Trophoblast cell (in vitro differentiated cells and primary cell): Measurements from ENCODE around the gene CGAS.
"Not testable (repeated sequence)": the region's sequence is repeated elsewhere in the genome, so short reads cannot be mapped to it uniquely, and the experiment has no call there.

Source experiments
- DNase-seq, 2 donors: peaks; one replicate each; pipeline ENCODE4 v3.0.0-alpha.2; 2016
- H2AFZ ChIP-seq: 2 replicates; pipeline ENCODE4 v1.6.1; 2013; ENCODE audit warnings: low read length, moderate library complexity, mild to moderate bottlenecking; ENCODE audit not compliant: insufficient read depth, poor library complexity
- H2AK5ac ChIP-seq: 2 replicates; pipeline ENCODE4 v1.6.1; 2013; ENCODE audit warnings: mild to moderate bottlenecking, low read length
- H2BK120ac ChIP-seq: 2 replicates; pipeline ENCODE4 v1.6.1; 2013; ENCODE audit warnings: low read length, mild to moderate bottlenecking, moderate library complexity; ENCODE audit not compliant: insufficient read depth, poor library complexity
- H2BK12ac ChIP-seq: 2 replicates; pipeline ENCODE4 v1.6.1; 2013; ENCODE audit warnings: mild to moderate bottlenecking, low read length, moderate library complexity
- H2BK5ac ChIP-seq: 2 replicates; pipeline ENCODE4 v1.6.1; 2013; ENCODE audit warnings: low read length, low read depth, moderate library complexity, mild to moderate bottlenecking; ENCODE audit not compliant: poor library complexity
- H3K14ac ChIP-seq: 2 replicates; pipeline ENCODE4 v1.6.1; 2013; ENCODE audit warnings: mild to moderate bottlenecking, low read length
- H3K18ac ChIP-seq: 2 replicates; pipeline ENCODE4 v1.6.1; 2013; ENCODE audit warnings: mild to moderate bottlenecking, low read length
- H3K23ac ChIP-seq: 2 replicates; pipeline ENCODE4 v1.6.1; 2013; ENCODE audit warnings: low read length
- H3K27ac ChIP-seq: 2 replicates; pipeline ENCODE4 v1.5.1; 2013; ENCODE audit warnings: low read depth, mild to moderate bottlenecking, inconsistent platforms, low read length, moderate library complexity
- H3K27me3 ChIP-seq: 2 replicates; pipeline ENCODE4 v1.6.1; 2013; ENCODE audit warnings: inconsistent platforms, mild to moderate bottlenecking, low read length, moderate library complexity; ENCODE audit not compliant: insufficient read depth
- H3K36me3 ChIP-seq, 2 experiments: 1 replicate in 1 of 2; 2 replicates in 1 of 2; pipeline ENCODE4 v1.6.1; 2013; ENCODE audit warnings: low read length in 2 of 2, mild to moderate bottlenecking in 2 of 2, moderate library complexity in 1 of 2; ENCODE audit not compliant: insufficient read depth in 2 of 2, control insufficient read depth in 1 of 2
- H3K4ac ChIP-seq: 2 replicates; pipeline ENCODE4 v1.6.1; 2013; ENCODE audit warnings: low read depth, mild to moderate bottlenecking, low read length, moderate library complexity
- H3K4me1 ChIP-seq, 2 experiments: 1 replicate in 1 of 2; 2 replicates in 1 of 2; pipeline ENCODE4 v1.6.1; 2013; ENCODE audit warnings: low read length in 2 of 2, mild to moderate bottlenecking in 2 of 2, moderate library complexity in 1 of 2; ENCODE audit not compliant: insufficient read depth in 2 of 2, control insufficient read depth in 1 of 2
- H3K4me2 ChIP-seq: 2 replicates; pipeline ENCODE4 v1.6.1; 2013; ENCODE audit warnings: inconsistent platforms, mild to moderate bottlenecking, low read length, moderate library complexity
- H3K4me3 ChIP-seq: 2 replicates; pipeline ENCODE4 v1.5.1; 2013; ENCODE audit warnings: mild to moderate bottlenecking, low read depth, low read length, inconsistent platforms
- H3K79me1 ChIP-seq: one replicate; pipeline ENCODE4 v1.6.1; 2013; ENCODE audit warnings: low read length
- H3K79me2 ChIP-seq: 2 replicates; pipeline ENCODE4 v1.6.1; 2013; ENCODE audit warnings: low read length, mild to moderate bottlenecking; ENCODE audit not compliant: control insufficient read depth, insufficient read depth, poor library complexity
- H3K9ac ChIP-seq: 2 replicates; pipeline ENCODE4 v1.6.1; 2013; ENCODE audit warnings: mild to moderate bottlenecking, low read length
- H3K9me3 ChIP-seq: 2 replicates; pipeline ENCODE4 v1.6.1; 2013; ENCODE audit warnings: low read depth, mild to moderate bottlenecking, control low read depth, inconsistent platforms, low read length; ENCODE audit not compliant: insufficient read depth
- H4K12ac ChIP-seq: 2 replicates; pipeline ENCODE4 v1.6.1; 2013; ENCODE audit warnings: low read depth, mild to moderate bottlenecking, low read length, moderate library complexity
- H4K8ac ChIP-seq: 2 replicates; pipeline ENCODE4 v1.6.1; 2013; ENCODE audit warnings: low read depth, mild to moderate bottlenecking, low read length, moderate library complexity
- H4K91ac ChIP-seq: one replicate; pipeline ENCODE4 v1.6.1; 2013; ENCODE audit warnings: low read depth, mild to moderate bottlenecking, low read length, moderate library complexity
- WGBS: extraction: QIAGEN DNeasy Blood & Tissue Kit; methylation state at CpG from one replicate; pipeline ENCODE4 v1.1.7; 2013; ENCODE audit warnings: missing lambda C conversion rate; ENCODE audit not compliant: insufficient read length, insufficient coverage; ENCODE audit errors: extremely low coverage; 5-methylcytosine and 5-hydroxymethylcytosine counted together

Gene CGAS

DNA sequence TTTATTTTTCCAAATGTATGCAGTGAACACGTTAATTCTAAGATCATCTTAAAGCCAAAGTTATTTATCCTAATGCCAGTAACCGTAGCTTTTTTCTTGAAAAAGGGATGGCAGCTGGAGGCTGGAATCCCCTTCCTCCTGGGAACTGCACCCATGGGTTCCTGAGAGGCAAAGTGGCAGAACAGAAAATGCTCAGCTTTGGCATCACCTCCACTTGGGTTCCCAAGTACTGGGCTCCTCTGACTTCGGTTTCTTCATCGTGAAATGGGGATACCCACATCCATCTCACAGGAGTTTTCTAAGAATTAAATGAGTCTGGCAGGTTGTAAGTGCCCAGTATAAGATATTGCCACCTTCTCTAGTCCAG is 63.7 kb downstream of the CGAS start:
- no peak overlapping the region for H2AK5ac ChIP-seq
- no peak overlapping the region for H4K91ac ChIP-seq
- H4K8ac ChIP-seq: no peak overlapping the region
- peak overlapping the region; percentile 57 for H3K4me2 ChIP-seq
- H3K9ac ChIP-seq: no peak overlapping the region
- H3K27ac ChIP-seq: no peak overlapping the region
- no peaks in the 10 kb centered on the region for H3K36me3 ChIP-seq
- no peak overlapping the region for H4K12ac ChIP-seq
- H2BK120ac ChIP-seq: no peak overlapping the region
- H3K14ac ChIP-seq: no peak overlapping the region
- no peaks in the 10 kb centered on the region for H3K79me2 ChIP-seq
- no peak overlapping the region for H3K4ac ChIP-seq
- no peak overlapping the region for H3K18ac ChIP-seq
- H3K4me3 ChIP-seq: no peak overlapping the region
- no peak overlapping the region for H3K23ac ChIP-seq
- peak overlapping the region; percentile 37 for H2AFZ ChIP-seq
- no peak for DNase-seq
- H3K9me3 ChIP-seq: peaks cover 2% of the 10 kb centered on the region
- H3K27me3 ChIP-seq: no peaks in the 10 kb centered on the region
- WGBS: no CpG with 5 or more reads among the region's 4 CpGs
- no peaks in the 10 kb centered on the region for H3K4me1 ChIP-seq
- H3K79me1 ChIP-seq: peaks cover 2% of the 10 kb centered on the region
- H2BK5ac ChIP-seq: no peak overlapping the region
- no peak overlapping the region for H2BK12ac ChIP-seq

DNA sequence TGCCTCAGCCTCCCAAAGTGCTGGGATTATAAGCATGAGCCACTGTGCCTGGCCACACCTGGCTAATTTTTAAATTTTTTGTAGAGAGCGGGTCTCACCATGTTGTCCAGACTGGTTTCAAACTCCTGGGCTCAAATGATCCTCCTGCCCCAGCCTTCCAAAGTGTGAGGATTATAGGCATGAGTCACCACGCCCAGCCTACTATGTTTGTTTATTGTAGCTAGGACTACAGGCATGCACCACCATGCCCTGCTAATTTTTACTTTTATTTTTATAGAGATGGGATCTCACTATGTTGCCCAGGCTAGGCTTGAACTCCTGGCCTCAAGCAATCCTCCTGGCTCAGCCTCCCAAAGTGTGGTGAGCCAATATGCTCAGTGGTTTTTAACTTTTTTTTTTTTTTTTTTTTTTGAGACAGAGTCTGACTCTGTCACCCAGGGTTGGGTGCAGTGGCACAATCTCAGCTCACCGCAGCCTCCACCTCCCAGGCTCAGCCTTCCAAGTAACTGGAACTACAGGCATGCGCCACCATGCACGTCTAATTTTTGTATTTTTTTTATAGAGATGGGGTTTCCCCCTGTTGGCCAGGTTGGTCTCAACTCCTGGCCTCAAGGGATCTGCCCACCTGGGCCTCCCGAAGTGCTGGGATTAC is 69.5 kb downstream of the CGAS start:
- WGBS: no CpG with 5 or more reads among the region's 6 CpGs
- Histone ChIP-seq H3K4me2 (no peak overlapping the region), H2AK5ac (no peak overlapping the region), H3K79me1 (no peaks in the 10 kb centered on the region), H3K18ac (no peak overlapping the region), H4K12ac (no peak overlapping the region), H2AFZ (no peak overlapping the region), H3K14ac (no peak overlapping the region), H3K4ac (no peak overlapping the region), H3K27ac (no peak overlapping the region), H3K27me3 (no peaks in the 10 kb centered on the region), H3K9ac (no peak overlapping the region), H3K23ac (no peak overlapping the region), H2BK5ac (no peak overlapping the region), H3K79me2 (no peaks in the 10 kb centered on the region), H3K4me3 (no peak overlapping the region), H4K8ac (no peak overlapping the region), H3K9me3 (no peaks in the 10 kb centered on the region), H3K36me3 (no peaks in the 10 kb centered on the region), H2BK12ac (no peak overlapping the region), H3K4me1 (no peaks in the 10 kb centered on the region), H4K91ac (no peak overlapping the region), H2BK120ac (no peak overlapping the region)
- DNase-seq: peak; percentile 89 to 96

DNA sequence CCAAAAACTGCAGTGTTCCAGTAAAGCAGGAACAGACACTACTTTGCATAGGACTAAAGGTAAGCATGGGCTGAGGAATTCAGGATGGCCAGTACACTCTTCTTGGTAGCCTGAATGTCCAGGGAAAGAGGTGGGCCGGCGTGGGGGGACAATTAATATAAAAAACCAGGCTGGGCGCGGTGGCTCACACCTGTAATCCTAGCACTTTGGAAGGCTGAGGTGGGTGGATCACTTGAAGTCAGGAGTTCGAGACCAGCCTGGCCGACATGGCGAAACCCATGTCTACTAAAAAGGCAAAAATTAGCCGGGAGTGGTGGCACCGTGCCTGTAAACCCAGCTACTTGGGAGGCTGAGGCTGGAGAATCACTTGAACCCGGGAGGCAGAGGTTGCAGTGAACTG is 70.6 kb downstream of the CGAS start:
- H3K18ac ChIP-seq, H3K4me3 ChIP-seq, H3K79me1 ChIP-seq, H3K36me3 ChIP-seq, H3K23ac ChIP-seq, DNase-seq, H4K91ac ChIP-seq, H3K79me2 ChIP-seq, H2BK5ac ChIP-seq, H2BK120ac ChIP-seq, H3K9me3 ChIP-seq, H3K14ac ChIP-seq, H4K12ac ChIP-seq, H3K4ac ChIP-seq, H3K4me1 ChIP-seq, H3K27ac ChIP-seq, H3K4me2 ChIP-seq, H4K8ac ChIP-seq, H3K27me3 ChIP-seq, H2AFZ ChIP-seq, H2AK5ac ChIP-seq, H3K9ac ChIP-seq, H2BK12ac ChIP-seq: not testable (repeated sequence)
- WGBS: no CpG with 5 or more reads among the region's 10 CpGs

DNA sequence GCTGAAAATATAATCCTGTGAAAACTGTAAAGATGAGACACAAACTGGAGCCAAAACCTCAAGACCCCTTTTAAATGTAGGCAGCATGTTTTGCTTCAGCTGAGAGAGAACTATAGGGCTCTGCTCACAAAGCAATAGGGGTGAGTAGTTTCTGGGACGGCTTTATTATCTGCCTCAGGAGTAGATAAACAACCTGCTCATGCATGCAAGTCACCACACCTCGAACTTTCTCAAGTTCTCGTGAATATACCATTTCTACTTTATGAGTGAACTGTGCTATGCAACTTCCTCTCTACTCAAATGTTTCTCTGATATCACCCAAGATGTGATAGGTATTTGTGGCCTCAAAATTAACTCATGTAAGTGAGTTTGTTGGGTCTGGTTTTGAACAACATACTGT is 74.9 kb downstream of the CGAS start:
- Histone ChIP-seq H3K18ac (no peak overlapping the region), H3K4ac (no peak overlapping the region), H3K9me3 (peaks cover 4% of the 10 kb centered on the region), H3K79me2 (no peaks in the 10 kb centered on the region), H3K14ac (no peak overlapping the region), H4K12ac (no peak overlapping the region), H3K4me3 (no peak overlapping the region), H2BK120ac (no peak overlapping the region), H3K9ac (no peak overlapping the region), H4K91ac (no peak overlapping the region), H3K79me1 (no peaks in the 10 kb centered on the region), H3K27ac (no peak overlapping the region), H3K36me3 (no peaks in the 10 kb centered on the region), H2BK5ac (no peak overlapping the region), H2BK12ac (no peak overlapping the region), H3K4me1 (no peaks in the 10 kb centered on the region), H3K4me2 (no peak overlapping the region), H3K27me3 (no peaks in the 10 kb centered on the region), H4K8ac (no peak overlapping the region), H2AK5ac (no peak overlapping the region), H2AFZ (no peak overlapping the region), H3K23ac (no peak overlapping the region)
- DNase-seq: no peak
- no CpG with 5 or more reads among the region's 3 CpGs for WGBS
